HepG2 (cell line): Measurements from ENCODE around the gene TSPAN12. TPM values are rescaled to one million over a fixed set of nuclear protein-coding genes. Genes with fewer than 3 reads are reported as not detected.

ENCODE experiments used
- ATAC-seq: fragments of 200-7000 bp; cut with Tn5 transposase; 3 replicates; pipeline ENCODE4 v1.9.1; 2020; ENCODE audit warnings: mild to moderate bottlenecking, moderate library complexity
- BruUV-seq: library from RNA; stranded (reverse); fragments of 400-500 nt; replicated peaks from 2 replicates; lab custom pipeline; 2021; lab: Mats Ljungman, UMichigan
- CTCF ChIA-PET: fragments of 300-600 bp; formaldehyde crosslinking; extraction: SDS; loops from one replicate; lab custom pipeline; 2021; ENCODE audit warnings: low total read pairs, inconsistent platforms, low intra/inter-chr PET ratio; lab: Yijun Ruan, JAX
- POLR2A ChIA-PET: fragments of 350-600 bp; sonication (Branson Sonifier 250); formaldehyde crosslinking; loops from one replicate; lab custom pipeline; 2020; ENCODE audit warnings: antibody characterized with exemption, inconsistent platforms; lab: Yijun Ruan, JAX
- DNase-seq: peaks from one replicate; pipeline ENCODE4 v3.0.0-alpha.2; 2015; ENCODE audit warnings: low spot score
- FAIRE-seq: peaks from 3 replicates; lab custom pipeline; 2011; peaks lifted over from hg19 to GRCh38; lab: Jason Lieb, UNC
- H2AFZ ChIP-seq: one replicate; pipeline ENCODE4 v1.6.1; 2011; ENCODE audit warnings: low read length, inconsistent platforms
- H3K27ac ChIP-seq: fragments of 300-600 bp; 3 replicates; pipeline ENCODE4 v1.8.0; 2011; ENCODE audit warnings: mixed run types, mild to moderate bottlenecking, mixed read lengths, low read length, inconsistent platforms; ENCODE audit not compliant: insufficient read depth; ENCODE audit errors: extremely low read length
- H3K27me3 ChIP-seq, 2 experiments: fragments of 200-600 bp in 1 of 2; 2 replicates in 1 of 2; 3 replicates in 1 of 2; pipeline versions ENCODE4 v1.6.0 to v1.8.0; 2011; ENCODE audit warnings: low read length in 2 of 2, mild to moderate bottlenecking in 2 of 2, moderate library complexity in 2 of 2, inconsistent platforms in 1 of 2; ENCODE audit not compliant: insufficient read depth in 2 of 2, control insufficient read depth in 1 of 2
- H3K36me3 ChIP-seq, 2 experiments: fragments of 200-600 bp in 1 of 2; replicated peaks in 1 of 2; 2 replicates in 1 of 2; 3 replicates in 1 of 2; pipeline versions ENCODE4 v1.5.1 to v1.8.0; 2011; ENCODE audit warnings: low read length in 2 of 2, inconsistent platforms in 1 of 2; ENCODE audit not compliant: insufficient read depth in 2 of 2, control insufficient read depth in 1 of 2
- H3K4me1 ChIP-seq: 2 replicates; pipeline ENCODE4 v1.5.1; 2012; ENCODE audit warnings: low read length, inconsistent platforms; ENCODE audit not compliant: insufficient read depth
- H3K4me2 ChIP-seq: 2 replicates; pipeline ENCODE4 v1.6.0; 2011; ENCODE audit warnings: low read depth, low read length, inconsistent platforms
- H3K4me3 ChIP-seq, 3 experiments: fragments of 200-600 bp in 1 of 3; sonication (generic), shearing (Covaris generic) in 1 of 3; replicated peaks in 1 of 3; 2 replicates each; pipeline ENCODE4 v1.5.1; 2011 to 2016; ENCODE audit warnings: low read length in 3 of 3, inconsistent platforms in 2 of 3, low read depth in 2 of 3, mild to moderate bottlenecking in 2 of 3, control low read depth in 1 of 3, mixed read lengths in 1 of 3; ENCODE audit not compliant: insufficient read depth in 1 of 3
- H3K79me2 ChIP-seq: one replicate; pipeline ENCODE4 v1.6.1; 2011; ENCODE audit warnings: low read length, inconsistent platforms; ENCODE audit not compliant: insufficient read depth
- H3K9ac ChIP-seq: 2 replicates; pipeline ENCODE4 v1.6.0; 2011; ENCODE audit warnings: mild to moderate bottlenecking, low read depth, low read length, inconsistent platforms; ENCODE audit not compliant: insufficient read depth
- H3K9me3 ChIP-seq: 2 replicates; pipeline ENCODE4 v1.5.1; 2012; ENCODE audit warnings: mild to moderate bottlenecking, low read length
- H4K20me1 ChIP-seq: 2 replicates; pipeline ENCODE4 v1.6.0; 2011; ENCODE audit warnings: inconsistent platforms, mild to moderate bottlenecking, low read length, moderate library complexity; ENCODE audit not compliant: insufficient read depth
- BCL6 ChIP-seq: IDR thresholded peaks from 2 replicates; pipeline ENCODE4 v1.6.1; 2016; ENCODE audit warnings: missing genetic modification reagents, missing compliant biosample characterization
- EEA1 ChIP-seq: sonication (generic); formaldehyde crosslinking; IDR thresholded peaks from 2 replicates; pipeline ENCODE4 v1.5.1; 2020; ENCODE audit warnings: mild to moderate bottlenecking, missing genetic modification reagents, borderline replicate concordance
- HMG20B ChIP-seq: conservative IDR thresholded peaks from 2 replicates; pipeline ENCODE4 v1.6.1; 2016; ENCODE audit warnings: missing genetic modification reagents, missing compliant biosample characterization
- KLF16 ChIP-seq, 2 experiments: sonication (generic) in 1 of 2; formaldehyde crosslinking in 1 of 2; IDR thresholded peaks; 2 replicates each; pipeline versions ENCODE4 v1.6.1 to v1.8.0; 2016 to 2023; ENCODE audit warnings: missing genetic modification reagents in 2 of 2, missing compliant biosample characterization in 1 of 2
- MYNN ChIP-seq: sonication (generic); formaldehyde crosslinking; IDR thresholded peaks from 2 replicates; pipeline ENCODE4 v1.4.0; 2020; ENCODE audit warnings: mild to moderate bottlenecking, low read depth, missing genetic modification reagents
- NR3C1 ChIP-seq: sonication (generic); formaldehyde crosslinking; IDR thresholded peaks from 2 replicates; pipeline ENCODE4 v1.4.0; 2020; ENCODE audit warnings: missing genetic modification reagents
- RAD51 ChIP-seq: fragments of 450-650 bp; IDR thresholded peaks from 2 replicates; pipeline ENCODE4 v1.6.1; 2016; ENCODE audit warnings: borderline replicate concordance
- TCF12 ChIP-seq, 2 experiments: fragments of 450-650 bp in 1 of 2; sonication (generic) in 1 of 2; formaldehyde crosslinking in 1 of 2; IDR thresholded peaks; 2 replicates each; pipeline versions ENCODE4 v1.6.1 to v1.8.0; 2017 to 2022; ENCODE audit warnings: antibody characterized with exemption in 1 of 2, mild to moderate bottlenecking in 1 of 2, missing genetic modification reagents in 1 of 2, moderate library complexity in 1 of 2
- TCF7L2 ChIP-seq: IDR thresholded peaks from 2 replicates; pipeline ENCODE4 v1.6.1; 2011; ENCODE audit warnings: mild to moderate bottlenecking, low read depth, low read length, moderate library complexity
- ZNF850 ChIP-seq: sonication (generic); formaldehyde crosslinking; conservative IDR thresholded peaks from 2 replicates; pipeline ENCODE4 v1.9.0; 2021; ENCODE audit warnings: mild to moderate bottlenecking, missing genetic modification reagents
- WGBS: methylation state at CpG from one replicate; pipeline ENCODE4 v1.1.6; 2017; ENCODE audit warnings: low lambda C conversion rate; 5-methylcytosine and 5-hydroxymethylcytosine counted together
- in situ Hi-C: cut with HindIII; loops from 2 replicates; pipeline ENCODE4 v1.10.0; 2017; ENCODE audit warnings: low pct_unique_long_range_greater_than_20kb; ENCODE audit not compliant: extremely low pct_ligation_motif_present
- intact Hi-C: fragments of 100-400 bp; cut with micrococcal nuclease; formaldehyde crosslinking; loops from one replicate; pipeline ENCODE4 v1.10.0; 2022; ENCODE audit not compliant: unreplicated experiment
- polyA plus RNA-seq, 8 experiments: library from polyadenylated mRNA; depleted of rRNA in 3 of 8; stranded (reverse) in 7 of 8; unstranded in 1 of 8; fragments of >200 nt; fragmentation: Illumina TruSeq in 4 of 8; extraction: Trizol in 4 of 8; gene quantifications; 2 replicates each; pipeline versions ENCODE4 v1.2.1 to v1.2.3, GENCODE V29; 2011 to 2016; ENCODE audit warnings: low read depth in 4 of 8, missing spikeins in 1 of 8, mixed read lengths in 1 of 8; ENCODE audit not compliant: insufficient read depth in 1 of 8
- total RNA-seq, 5 experiments: library from RNA; depleted of rRNA; stranded (reverse); fragments of >200 nt; fragmentation: Illumina TruSeq; extraction: Trizol; gene quantifications; 2 replicates each; pipeline ENCODE4 v1.2.3, GENCODE V29; 2016; ENCODE audit warnings: low read depth in 1 of 5
- TF ChIP-seq, protein P1 (sequence below): sonication (generic); formaldehyde crosslinking; IDR thresholded peaks from 2 replicates; pipeline ENCODE4 v1.5.1; 2020; ENCODE audit warnings: missing genetic modification reagents, mild to moderate bottlenecking, borderline replicate concordance
- TF ChIP-seq, protein P2 (sequence below): sonication (generic); formaldehyde crosslinking; IDR thresholded peaks from 2 replicates; pipeline ENCODE4 v1.4.0; 2020; ENCODE audit warnings: missing genetic modification reagents
- TF ChIP-seq, protein P3 (sequence below): sonication (generic); formaldehyde crosslinking; IDR thresholded peaks from 2 replicates; pipeline ENCODE4 v1.5.0; 2020; ENCODE audit warnings: missing genetic modification reagents
- TF ChIP-seq, protein P4 (sequence below): sonication (generic); formaldehyde crosslinking; IDR thresholded peaks from 2 replicates; pipeline ENCODE4 v1.4.0; 2020; ENCODE audit warnings: mild to moderate bottlenecking, low read depth, missing genetic modification reagents

Gene TSPAN12
- total and polyA plus RNA-seq, 2 of the 13 experiments (the other 11 are each of a cell fraction or from before 2014, with no cell fraction given) = 0.48 to 0.95 TPM

DNA sequence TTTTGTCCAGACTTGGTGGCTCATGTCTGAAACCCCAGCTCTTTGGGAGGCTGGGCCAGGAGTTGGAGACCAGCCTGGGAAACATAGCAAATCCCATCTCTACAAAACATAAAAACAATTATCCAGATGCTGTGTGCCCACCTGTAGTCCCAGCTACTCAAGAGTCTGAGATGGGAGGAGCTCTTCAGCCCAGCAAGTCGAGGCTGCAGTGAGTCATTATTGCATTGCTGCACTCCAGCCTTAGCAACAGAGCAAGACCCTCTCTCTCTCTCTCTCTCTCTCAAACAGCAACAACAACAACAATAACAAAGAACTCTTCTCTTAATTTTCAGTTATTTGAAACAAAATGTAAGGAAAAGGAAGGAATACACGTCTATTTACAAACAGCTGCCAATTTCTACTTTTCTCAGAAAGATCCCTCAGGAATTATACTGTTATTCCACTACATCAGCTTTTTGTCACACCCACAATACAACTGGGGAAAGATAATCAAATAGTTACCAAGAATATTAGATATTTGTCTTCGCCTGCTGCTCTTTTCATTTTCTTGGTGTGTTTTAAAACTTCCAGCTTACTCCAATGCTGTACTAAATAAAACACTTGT is 5.1 kb upstream of the TSPAN12 start:
- Histone ChIP-seq H3K4me1 (no peaks in the 10 kb centered on the region; the same call in 1 of the 2 replicates), H3K27me3 (peaks cover 0 to 4% of the 10 kb centered on the region in 2 experiments; a peak in 1 of 5 replicates), H4K20me1 (no peaks in the 10 kb centered on the region), H3K9ac (no peak overlapping the region), H3K79me2 (no peaks in the 10 kb centered on the region), H3K4me2 (no peak overlapping the region), H3K27ac (no peak overlapping the region), H2AFZ (no peak overlapping the region), H3K36me3 (no peaks in the 10 kb centered on the region), H3K9me3 (no peaks in the 10 kb centered on the region), H3K4me3 (no peak overlapping the region)
- intact Hi-C loops (no loop called here), in situ Hi-C loops (no loop called here)
- WGBS = 1% methylated on average over 3 of the region's 3 CpGs
- no peak for FAIRE-seq
- no TSS peak for BruUV-seq
- TF ChIP-seq NR3C1 (CRISPR knock-in tag) (no peak), KLF16 (CRISPR knock-in tag; IDR thresholded peaks at IDR 0.05) (no peak), RAD51 (no peak), EEA1 (CRISPR knock-in tag) (no peak), BCL6 (CRISPR knock-in tag) (no peak), TCF7L2 (no peak), ZNF850 (CRISPR knock-in tag) (no peak), MYNN (CRISPR knock-in tag) (no peak), TCF12 (IDR thresholded peaks at IDR 0.05) (no peak), TCF12 (CRISPR knock-in tag; IDR thresholded peaks at IDR 0.05) (no peak), HMG20B (CRISPR knock-in tag) (no peak)
- TF ChIP-seq, protein P1, sequence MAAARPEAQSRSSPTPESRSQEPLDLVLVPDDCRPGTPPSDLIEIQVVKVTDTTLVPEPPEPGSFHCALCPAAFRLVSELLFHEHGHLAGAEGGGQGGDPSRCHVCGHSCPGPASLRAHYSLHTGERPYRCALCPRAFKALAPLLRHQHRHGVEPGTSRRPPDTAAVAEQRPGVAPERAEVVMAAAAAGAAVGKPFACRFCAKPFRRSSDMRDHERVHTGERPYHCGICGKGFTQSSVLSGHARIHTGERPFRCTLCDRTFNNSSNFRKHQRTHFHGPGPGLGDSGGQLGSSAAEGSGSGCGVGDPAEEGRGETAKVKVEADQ (CRISPR knock-in tag) = no peak
- TF ChIP-seq, protein P2, sequence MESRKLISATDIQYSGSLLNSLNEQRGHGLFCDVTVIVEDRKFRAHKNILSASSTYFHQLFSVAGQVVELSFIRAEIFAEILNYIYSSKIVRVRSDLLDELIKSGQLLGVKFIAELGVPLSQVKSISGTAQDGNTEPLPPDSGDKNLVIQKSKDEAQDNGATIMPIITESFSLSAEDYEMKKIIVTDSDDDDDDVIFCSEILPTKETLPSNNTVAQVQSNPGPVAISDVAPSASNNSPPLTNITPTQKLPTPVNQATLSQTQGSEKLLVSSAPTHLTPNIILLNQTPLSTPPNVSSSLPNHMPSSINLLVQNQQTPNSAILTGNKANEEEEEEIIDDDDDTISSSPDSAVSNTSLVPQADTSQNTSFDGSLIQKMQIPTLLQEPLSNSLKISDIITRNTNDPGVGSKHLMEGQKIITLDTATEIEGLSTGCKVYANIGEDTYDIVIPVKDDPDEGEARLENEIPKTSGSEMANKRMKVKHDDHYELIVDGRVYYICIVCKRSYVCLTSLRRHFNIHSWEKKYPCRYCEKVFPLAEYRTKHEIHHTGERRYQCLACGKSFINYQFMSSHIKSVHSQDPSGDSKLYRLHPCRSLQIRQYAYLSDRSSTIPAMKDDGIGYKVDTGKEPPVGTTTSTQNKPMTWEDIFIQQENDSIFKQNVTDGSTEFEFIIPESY (CRISPR knock-in tag) = no peak
- TF ChIP-seq, protein P3, sequence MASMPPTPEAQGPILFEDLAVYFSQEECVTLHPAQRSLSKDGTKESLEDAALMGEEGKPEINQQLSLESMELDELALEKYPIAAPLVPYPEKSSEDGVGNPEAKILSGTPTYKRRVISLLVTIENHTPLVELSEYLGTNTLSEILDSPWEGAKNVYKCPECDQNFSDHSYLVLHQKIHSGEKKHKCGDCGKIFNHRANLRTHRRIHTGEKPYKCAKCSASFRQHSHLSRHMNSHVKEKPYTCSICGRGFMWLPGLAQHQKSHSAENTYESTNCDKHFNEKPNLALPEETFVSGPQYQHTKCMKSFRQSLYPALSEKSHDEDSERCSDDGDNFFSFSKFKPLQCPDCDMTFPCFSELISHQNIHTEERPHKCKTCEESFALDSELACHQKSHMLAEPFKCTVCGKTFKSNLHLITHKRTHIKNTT (CRISPR knock-in tag) = no peak
- TF ChIP-seq, protein P4, sequence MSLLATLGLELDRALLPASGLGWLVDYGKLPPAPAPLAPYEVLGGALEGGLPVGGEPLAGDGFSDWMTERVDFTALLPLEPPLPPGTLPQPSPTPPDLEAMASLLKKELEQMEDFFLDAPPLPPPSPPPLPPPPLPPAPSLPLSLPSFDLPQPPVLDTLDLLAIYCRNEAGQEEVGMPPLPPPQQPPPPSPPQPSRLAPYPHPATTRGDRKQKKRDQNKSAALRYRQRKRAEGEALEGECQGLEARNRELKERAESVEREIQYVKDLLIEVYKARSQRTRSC (CRISPR knock-in tag) = no peak
- POLR2A ChIA-PET = no interaction called here
- CTCF ChIA-PET = no interaction called here
- no peak for ATAC-seq
- no peak for DNase-seq
